Activated naive CD4-positive, alpha-beta T cell treated with anti-CD3 and anti-CD28 coated beads for 36 hours (primary cell): ENCODE data around the gene CPNE7. TPM values are rescaled to one million over a fixed set of nuclear protein-coding genes. Genes with fewer than 3 reads are reported as not detected.

Source experiments
- CTCF ChIA-PET: fragments of 350-600 bp; sonication (Branson Sonifier 250); formaldehyde crosslinking; loops from one replicate; lab custom pipeline; 2021; ENCODE audit warnings: antibody characterized with exemption; lab: Charles Lee
- DNase-seq: peaks from one replicate; pipeline ENCODE4 v3.0.0-alpha.2; 2020
- H3K27ac Mint-ChIP-seq: one replicate; pipeline ENCODE4 v1.8.0; 2021; ENCODE audit warnings: mild to moderate bottlenecking, mixed read lengths
- H3K27me3 Mint-ChIP-seq: one replicate; pipeline ENCODE4 v1.8.0; 2021; ENCODE audit warnings: low read depth, mixed read lengths
- H3K36me3 Mint-ChIP-seq: one replicate; pipeline ENCODE4 v1.8.0; 2021; ENCODE audit warnings: low read depth, mixed read lengths
- H3K4me1 Mint-ChIP-seq: one replicate; pipeline ENCODE4 v1.8.0; 2021; ENCODE audit warnings: low read depth, mixed read lengths
- H3K4me3 Mint-ChIP-seq: one replicate; pipeline ENCODE4 v1.8.0; 2021; ENCODE audit warnings: mild to moderate bottlenecking, moderate library complexity, mixed read lengths
- H3K9me3 Mint-ChIP-seq: one replicate; pipeline ENCODE4 v1.8.0; 2021; ENCODE audit warnings: mixed read lengths
- intact Hi-C: fragments of 100-400 bp; cut with micrococcal nuclease; formaldehyde crosslinking; loops from one replicate; pipeline ENCODE4 v1.15.1; 2023
- total RNA-seq, 2 experiments: library from RNA; stranded (reverse); gene quantifications; one replicate each; pipeline ENCODE4 v1.2.3, GENCODE V29; 2021

Gene CPNE7
- total RNA-seq, 2 experiments from 2014 or later, result 6.4 to 9.0 TPM

- Mint-ChIP-seq H3K9me3 (no peaks in the 10 kb centered on the region), H3K27me3 (peaks cover 3% of the 10 kb centered on the region), H3K36me3 (no peaks in the 10 kb centered on the region), H3K4me1 (peaks cover 7% of the 10 kb centered on the region), H3K4me3 (no peak overlapping the region), H3K27ac (no peak overlapping the region)
- no peak for DNase-seq
- intact Hi-C loops, result no loop called here
- CTCF ChIA-PET, result no interaction called here
Observed at GRCh38 chr16:89636663-89637062, 61.1 kb downstream of the CPNE7 start.

GRCh38 chr16:89637379-89637778 is 61.8 kb downstream of the CPNE7 start:
- peaks cover 3% of the 10 kb centered on the region for H3K27me3 Mint-ChIP-seq
- intact Hi-C loops, result no loop called here
- no peaks in the 10 kb centered on the region for H3K9me3 Mint-ChIP-seq
- DNase-seq, result no peak
- no peaks in the 10 kb centered on the region for H3K36me3 Mint-ChIP-seq
- peaks cover 7% of the 10 kb centered on the region for H3K4me1 Mint-ChIP-seq
- CTCF ChIA-PET, result interaction anchor here (0.6 kb wide), 1 partner anchor 175 kb away, joined by 3 read pairs; no protein-coding TSS in a partner anchor
- no peak overlapping the region for H3K27ac Mint-ChIP-seq
- H3K4me3 Mint-ChIP-seq, result no peak overlapping the region

GRCh38 chr16:89638455-89638854 is 62.9 kb downstream of the CPNE7 start:
- CTCF ChIA-PET, result no interaction called here
- no peak for DNase-seq
- H3K4me1 Mint-ChIP-seq, result peaks cover 7% of the 10 kb centered on the region
- no peak overlapping the region for H3K27ac Mint-ChIP-seq
- H3K9me3 Mint-ChIP-seq, result no peaks in the 10 kb centered on the region
- intact Hi-C loops, result no loop called here
- H3K36me3 Mint-ChIP-seq, result no peaks in the 10 kb centered on the region
- peaks cover 3% of the 10 kb centered on the region for H3K27me3 Mint-ChIP-seq
- no peak overlapping the region for H3K4me3 Mint-ChIP-seq

- intact Hi-C loops, result no loop called here
Observed at GRCh38 chr16:89639385-89639784, 63.8 kb downstream of the CPNE7 start.

DNA sequence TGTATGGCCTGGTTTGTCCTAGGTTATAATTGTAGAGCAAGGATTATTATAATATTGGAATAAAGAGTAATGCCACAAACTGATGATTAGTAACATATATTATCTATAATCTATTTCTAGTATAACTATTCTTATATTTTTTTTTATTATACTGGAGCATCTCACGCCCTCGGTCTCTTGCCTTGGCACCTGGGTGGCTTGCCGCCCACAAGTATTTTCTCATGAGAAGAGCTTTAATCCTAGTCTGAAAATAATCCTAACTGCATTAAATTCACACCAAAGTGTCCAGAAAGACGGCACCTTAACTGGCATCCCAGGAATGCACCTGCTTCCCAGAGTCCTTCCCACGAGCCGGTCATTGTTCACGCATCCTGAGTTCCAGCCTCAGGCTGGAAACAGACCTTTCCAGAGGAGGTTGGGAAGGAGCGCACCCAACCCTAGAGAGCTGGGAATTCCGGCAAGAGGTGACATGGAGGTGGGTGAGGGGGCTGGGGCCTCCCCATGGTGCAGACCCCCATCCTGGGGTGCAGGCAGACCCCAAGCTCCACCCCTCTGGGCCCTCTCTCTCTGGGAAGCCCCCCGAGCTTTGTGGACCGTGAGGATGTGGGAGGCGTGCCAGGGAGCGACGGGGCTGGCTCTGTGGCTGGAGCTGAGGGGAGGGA is 66.0 kb downstream of the CPNE7 start:
- intact Hi-C loops, result loop anchor here (1.0 to 5.0 kb wide), 2 partner anchors 39 to 67 kb away; no protein-coding TSS in a partner anchor
- Mint-ChIP-seq H3K4me3 (no peak overlapping the region), H3K27ac (no peak overlapping the region), H3K27me3 (no peaks in the 10 kb centered on the region), H3K9me3 (no peaks in the 10 kb centered on the region), H3K4me1 (peaks cover 7% of the 10 kb centered on the region), H3K36me3 (peaks cover 5% of the 10 kb centered on the region)
- CTCF ChIA-PET, result interaction anchor here (0.6 to 2.0 kb wide), 6 partner anchors 9 to 273 kb away, joined by 3 to 6 read pairs (median 4); no protein-coding TSS in a partner anchor
- DNase-seq, result no peak

More at GRCh38 chr16:89639385-89639784, 63.8 kb downstream of the CPNE7 start:
- CTCF ChIA-PET, result interaction anchor here (1.4 kb wide), 1 partner anchor 37 kb away, joined by 4 read pairs; no protein-coding TSS in a partner anchor
- no peak overlapping the region for H3K4me3 Mint-ChIP-seq
- H3K4me1 Mint-ChIP-seq, result peaks cover 7% of the 10 kb centered on the region
- no peaks in the 10 kb centered on the region for H3K9me3 Mint-ChIP-seq
- no peaks in the 10 kb centered on the region for H3K36me3 Mint-ChIP-seq
- DNase-seq, result no peak
- peaks cover 3% of the 10 kb centered on the region for H3K27me3 Mint-ChIP-seq
- no peak overlapping the region for H3K27ac Mint-ChIP-seq

DNA sequence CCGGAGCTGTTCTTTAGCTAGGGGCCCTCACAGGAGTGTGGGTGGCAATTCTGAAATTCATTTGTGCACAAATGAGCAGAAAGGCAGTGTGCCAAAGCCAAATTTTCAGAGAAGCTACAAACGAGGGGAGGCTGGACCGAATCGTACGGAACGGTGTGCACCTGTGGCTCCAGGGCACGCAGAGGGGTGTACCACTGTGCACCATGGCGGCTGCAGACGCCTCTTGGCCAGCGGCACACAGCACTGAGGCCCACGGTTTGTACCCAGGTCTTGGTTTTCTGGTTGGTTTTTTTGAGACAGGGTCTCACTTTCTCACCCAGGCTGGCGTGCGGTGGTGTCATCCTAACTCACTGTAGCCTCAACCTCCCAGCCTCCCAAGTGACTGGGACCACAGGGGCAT is 67.0 kb downstream of the CPNE7 start:
- no peak overlapping the region for H3K27ac Mint-ChIP-seq
- H3K4me3 Mint-ChIP-seq, result no peak overlapping the region
- H3K27me3 Mint-ChIP-seq, result no peaks in the 10 kb centered on the region
- H3K9me3 Mint-ChIP-seq, result no peaks in the 10 kb centered on the region
- intact Hi-C loops, result loop anchor here (5.0 kb wide), 1 partner anchor 40 kb away; no protein-coding TSS in a partner anchor
- peaks cover 7% of the 10 kb centered on the region for H3K4me1 Mint-ChIP-seq
- CTCF ChIA-PET, result interaction anchor here (1.0 to 1.3 kb wide), 3 partner anchors 29 to 67 kb away, joined by 3 to 4 read pairs (median 3); partner anchors contain the start of genes CPNE7 and SPATA2L
- DNase-seq, result no peak
- peaks cover 5% of the 10 kb centered on the region for H3K36me3 Mint-ChIP-seq

GRCh38 chr16:89643769-89644300 is 68.3 kb downstream of the CPNE7 start:
- Mint-ChIP-seq H3K4me3 (no peak overlapping the region), H3K27me3 (no peaks in the 10 kb centered on the region), H3K27ac (no peak overlapping the region), H3K4me1 (peaks cover 7% of the 10 kb centered on the region), H3K36me3 (peaks cover 7% of the 10 kb centered on the region), H3K9me3 (no peaks in the 10 kb centered on the region)
- CTCF ChIA-PET, result interaction anchor here (1.1 kb wide), 1 partner anchor 68 kb away, joined by 4 read pairs; the partner anchor contains the start of gene CPNE7
- DNase-seq, result no peak
- intact Hi-C loops, result loop anchor here (5.0 kb wide), 1 partner anchor 42 kb away; no protein-coding TSS in a partner anchor

- Mint-ChIP-seq H3K4me3 (no peak overlapping the region), H3K36me3 (peaks cover 13% of the 10 kb centered on the region), H3K4me1 (peaks cover 7% of the 10 kb centered on the region), H3K9me3 (no peaks in the 10 kb centered on the region), H3K27ac (no peak overlapping the region), H3K27me3 (no peaks in the 10 kb centered on the region)
- intact Hi-C loops, result no loop called here
- CTCF ChIA-PET, result interaction anchor here (0.6 kb wide), 1 partner anchor 47 kb away, joined by 3 read pairs; no protein-coding TSS in a partner anchor
- DNase-seq, result no peak
Observed at GRCh38 chr16:89645122-89645521, 69.6 kb downstream of the CPNE7 start.

DNA sequence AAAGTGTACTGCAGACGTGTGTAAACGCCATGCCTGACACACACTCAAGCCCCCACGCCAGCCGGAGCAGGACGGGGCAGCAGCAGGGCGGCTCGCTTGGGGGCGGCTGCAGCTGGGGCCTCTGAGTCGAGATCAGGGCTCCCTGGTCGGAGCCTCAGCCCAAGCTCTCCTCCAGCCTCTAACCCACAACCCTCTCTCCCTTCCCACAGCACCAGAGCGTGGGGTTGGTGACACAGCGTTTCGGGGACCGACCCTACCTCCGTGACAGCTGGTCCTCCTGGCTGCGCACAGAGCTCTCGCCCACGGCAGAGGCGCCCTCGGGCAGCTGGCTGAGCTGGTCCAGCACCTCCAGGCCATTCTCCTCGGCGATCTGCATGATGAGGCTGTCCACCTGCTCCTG is 70.7 kb downstream of the CPNE7 start:
- H3K36me3 Mint-ChIP-seq, result peaks cover 14% of the 10 kb centered on the region
- no peaks in the 10 kb centered on the region for H3K4me1 Mint-ChIP-seq
- no peak overlapping the region for H3K27ac Mint-ChIP-seq
- no peak overlapping the region for H3K4me3 Mint-ChIP-seq
- no peak for DNase-seq
- H3K27me3 Mint-ChIP-seq, result no peaks in the 10 kb centered on the region
- intact Hi-C loops, result no loop called here
- CTCF ChIA-PET, result no interaction called here
- H3K9me3 Mint-ChIP-seq, result no peaks in the 10 kb centered on the region

Other genes with a start within 250 kb of the CPNE7 start
- gene ANKRD11, start 85.2 kb upstream of the CPNE7 start, total RNA-seq, result 100 to 1,000 TPM; 174 to 177 TPM
- 10 to 100 TPM; 62.4 to 67.7 TPM for gene SPG7, start 67.4 kb upstream of the CPNE7 start, total RNA-seq
- gene RPL13, start 15.1 kb upstream of the CPNE7 start, total RNA-seq, result 1,000 to 10,000 TPM; 3,875 to 3,899 TPM
- not detected for gene DPEP1, start 37.9 kb downstream of the CPNE7 start, total RNA-seq
- gene CHMP1A, start 82.0 kb downstream of the CPNE7 start, total RNA-seq, result 10 to 100 TPM; 46.8 to 48.4 TPM
- gene SPATA33, start 82.1 kb downstream of the CPNE7 start, total RNA-seq, result 1 to 10 TPM; 6.5 to 7.0 TPM
- 100 to 1,000 TPM; 128 to 158 TPM for gene CDK10, start 110.9 kb downstream of the CPNE7 start, total RNA-seq
- gene SPATA2L, start 125.9 kb downstream of the CPNE7 start, total RNA-seq, result 1 to 10 TPM in 1 of 2 experiments, under 1 TPM in 1; 0.93 to 1.2 TPM
- gene VPS9D1, start 145.1 kb downstream of the CPNE7 start, total RNA-seq, result 1 to 10 TPM in 1 of 2 experiments, under 1 TPM in 1; 0.91 to 1.4 TPM
- gene ZNF276, start 145.8 kb downstream of the CPNE7 start, total RNA-seq, result 10 to 100 TPM; 19.8 to 25.3 TPM
- gene FANCA, start 240.9 kb downstream of the CPNE7 start, total RNA-seq, result 10 to 100 TPM; 85.5 to 96.7 TPM